H1 (cell line): Measurements from ENCODE around the gene CKLF. TPM values are rescaled to one million over a fixed set of nuclear protein-coding genes. Genes with fewer than 3 reads are reported as not detected.

ENCODE experiments used
- CTCF ChIA-PET: fragments of 300-600 bp; sonication (Branson Sonifier 250); formaldehyde crosslinking; loops from one replicate; lab custom pipeline; 2021; ENCODE audit not compliant: partially characterized antibody; lab: Charles Lee
- POLR2A ChIA-PET: fragments of 300-600 bp; sonication (Branson Sonifier 250); formaldehyde crosslinking; loops from one replicate; lab custom pipeline; 2021; ENCODE audit warnings: inconsistent platforms; ENCODE audit not compliant: partially characterized antibody; lab: Charles Lee
- DNase-seq, 2 experiments: peaks; one replicate each; pipeline versions ENCODE4 v3.0.0 to v3.0.0-alpha.2; 2010 to 2022; ENCODE audit warnings: low spot score in 2 of 2, low read depth in 1 of 2, mixed read lengths in 1 of 2
- FAIRE-seq: peaks from 2 replicates; lab custom pipeline; 2011; peaks lifted over from hg19 to GRCh38; lab: Jason Lieb, UNC
- H2AFZ ChIP-seq: 2 replicates; pipeline ENCODE4 v1.8.1; 2012; ENCODE audit warnings: low read length, inconsistent platforms
- H2AK5ac ChIP-seq: 2 replicates; pipeline ENCODE4 v1.6.1; 2013; ENCODE audit warnings: low read depth, low read length
- H2BK120ac ChIP-seq: replicated peaks from 2 replicates; pipeline ENCODE3; 2013; ENCODE audit warnings: low read depth, low read length, inconsistent platforms
- H2BK12ac ChIP-seq: 2 replicates; pipeline ENCODE4 v1.6.1; 2013; ENCODE audit warnings: low read depth, low read length
- H2BK15ac ChIP-seq: 2 replicates; pipeline ENCODE4 v1.6.1; 2013; ENCODE audit warnings: low read length
- H2BK20ac ChIP-seq: 2 replicates; pipeline ENCODE4 v1.6.1; 2013; ENCODE audit warnings: low read length
- H2BK5ac ChIP-seq: 2 replicates; pipeline ENCODE4 v1.6.1; 2013; ENCODE audit warnings: low read depth, low read length
- H3K14ac ChIP-seq: 2 replicates; pipeline ENCODE4 v1.6.1; 2013; ENCODE audit warnings: inconsistent platforms; ENCODE audit not compliant: insufficient read length
- H3K18ac ChIP-seq: 2 replicates; pipeline ENCODE4 v1.6.1; 2013; ENCODE audit warnings: low read length; ENCODE audit errors: extremely low read depth
- H3K23ac ChIP-seq: 2 replicates; pipeline ENCODE4 v1.6.1; 2013; ENCODE audit warnings: inconsistent platforms; ENCODE audit not compliant: insufficient read length
- H3K23me2 ChIP-seq: 2 replicates; pipeline ENCODE4 v1.6.1; 2013; ENCODE audit warnings: low read depth, low read length
- H3K27ac ChIP-seq: 2 replicates; pipeline ENCODE4 v1.6.1; 2011; ENCODE audit warnings: low read depth, low read length, inconsistent platforms
- H3K27me3 ChIP-seq, 4 experiments: replicated peaks in 1 of 4; 1 replicate in 1 of 4; 2 replicates in 3 of 4; pipeline versions ENCODE4 v1.6.1 to v1.8.1; 2011 to 2013; ENCODE audit warnings: low read length in 3 of 4, mild to moderate bottlenecking in 3 of 4, inconsistent platforms in 2 of 4, mixed read lengths in 2 of 4, moderate library complexity in 1 of 4; ENCODE audit not compliant: control insufficient read depth in 3 of 4, insufficient read depth in 3 of 4; ENCODE audit errors: extremely low read depth in 1 of 4
- H3K36me3 ChIP-seq, 4 experiments: 2 replicates each; pipeline versions ENCODE4 v1.6.1 to v1.8.1; 2011 to 2013; ENCODE audit warnings: mild to moderate bottlenecking in 4 of 4, low read length in 3 of 4, moderate library complexity in 2 of 4, control low read depth in 1 of 4, inconsistent platforms in 1 of 4; ENCODE audit not compliant: insufficient read depth in 4 of 4, control insufficient read depth in 2 of 4
- H3K4ac ChIP-seq: replicated peaks from 2 replicates; pipeline ENCODE3; 2013; ENCODE audit warnings: low read length, low read depth, mixed read lengths, inconsistent platforms; ENCODE audit not compliant: insufficient read length
- H3K4me1 ChIP-seq, 4 experiments: replicated peaks in 1 of 4; 1 replicate in 1 of 4; 2 replicates in 3 of 4; pipeline versions ENCODE4 v1.6.1 to v1.8.1; 2011 to 2013; ENCODE audit warnings: low read length in 3 of 4, inconsistent platforms in 2 of 4, mixed read lengths in 1 of 4; ENCODE audit not compliant: insufficient read depth in 4 of 4, control insufficient read depth in 3 of 4
- H3K4me2 ChIP-seq, 2 experiments: 2 replicates each; pipeline versions ENCODE4 v1.6.1 to v1.8.1; 2011 to 2013; ENCODE audit warnings: low read depth in 2 of 2, low read length in 2 of 2, control low read depth in 1 of 2, inconsistent platforms in 1 of 2, mild to moderate bottlenecking in 1 of 2; ENCODE audit not compliant: insufficient read depth in 1 of 2
- H3K4me3 ChIP-seq, 4 experiments: fragments of 200-600, 300-600 bp in 1 of 4; sonication (generic), shearing (Covaris generic), sonication (Bioruptor Twin) in 1 of 4; 2 replicates each; pipeline versions ENCODE4 v1.5.1 to v1.8.1; 2011 to 2016; ENCODE audit warnings: low read length in 4 of 4, low read depth in 3 of 4, control low read depth in 2 of 4, inconsistent platforms in 2 of 4, mild to moderate bottlenecking in 2 of 4, mixed read lengths in 1 of 4, moderate library complexity in 1 of 4; ENCODE audit not compliant: insufficient read depth in 2 of 4; ENCODE audit errors: extremely low read depth in 1 of 4
- H3K56ac ChIP-seq: replicated peaks from 2 replicates; pipeline ENCODE3; 2013; ENCODE audit warnings: low read depth, mild to moderate bottlenecking, mixed read lengths, low read length, inconsistent platforms; ENCODE audit not compliant: insufficient read length
- H3K79me1 ChIP-seq: 2 replicates; pipeline ENCODE4 v1.6.1; 2013; ENCODE audit warnings: low read depth, low read length, control low read depth
- H3K79me2 ChIP-seq, 2 experiments: 2 replicates each; pipeline versions ENCODE4 v1.6.1 to v1.8.1; 2012 to 2013; ENCODE audit warnings: low read length in 2 of 2, mild to moderate bottlenecking in 2 of 2, inconsistent platforms in 1 of 2; ENCODE audit not compliant: insufficient read depth in 2 of 2, control insufficient read depth in 1 of 2
- H3K9ac ChIP-seq, 4 experiments: replicated peaks in 1 of 4; 1 replicate in 1 of 4; 2 replicates in 3 of 4; pipeline versions ENCODE4 v1.6.1 to v1.8.1; 2011 to 2013; ENCODE audit warnings: low read depth in 3 of 4, low read length in 3 of 4, control low read depth in 2 of 4, mild to moderate bottlenecking in 2 of 4, moderate library complexity in 2 of 4, inconsistent platforms in 1 of 4; ENCODE audit errors: extremely low read depth in 1 of 4
- H3K9me3 ChIP-seq, 2 experiments: 2 replicates each; pipeline versions ENCODE4 v1.6.1 to v1.8.1; 2012 to 2013; ENCODE audit warnings: mild to moderate bottlenecking in 2 of 2, moderate library complexity in 2 of 2, control low read depth in 1 of 2, inconsistent platforms in 1 of 2, low read depth in 1 of 2, low read length in 1 of 2, mixed read lengths in 1 of 2; ENCODE audit not compliant: insufficient read depth in 2 of 2
- H4K20me1 ChIP-seq, 2 experiments: replicated peaks in 1 of 2; 2 replicates each; pipeline versions ENCODE3 to v1.8.1; 2011 to 2013; ENCODE audit warnings: inconsistent platforms in 2 of 2, low read length in 2 of 2, mild to moderate bottlenecking in 1 of 2; ENCODE audit not compliant: insufficient read depth in 2 of 2, control insufficient read depth in 1 of 2
- H4K5ac ChIP-seq: 2 replicates; pipeline ENCODE4 v1.6.1; 2013; ENCODE audit warnings: low read length, low read depth, mixed read lengths, inconsistent platforms; ENCODE audit not compliant: insufficient read length
- H4K8ac ChIP-seq: 2 replicates; pipeline ENCODE4 v1.8.0; 2013; ENCODE audit warnings: mild to moderate bottlenecking, moderate library complexity, low read length, inconsistent platforms; ENCODE audit not compliant: insufficient read depth; ENCODE audit errors: extremely low read depth
- H4K91ac ChIP-seq: replicated peaks from 2 replicates; pipeline ENCODE3; 2013; ENCODE audit warnings: low read length, mixed read lengths, inconsistent platforms; ENCODE audit not compliant: insufficient read length
- BACH1 ChIP-seq: IDR thresholded peaks from 2 replicates; pipeline ENCODE4 v1.6.1; 2012; ENCODE audit warnings: low read length, improper control_type of control experiment
- EGR1 ChIP-seq: IDR thresholded peaks from 2 replicates; pipeline ENCODE4 v1.6.1; 2011; ENCODE audit warnings: low read depth, low read length, borderline replicate concordance
- EP300 ChIP-seq, 2 experiments: IDR thresholded peaks; 1 replicate in 1 of 2; 2 replicates in 1 of 2; pipeline ENCODE4 v1.6.1; 2011 to 2012; ENCODE audit warnings: low read depth in 2 of 2, low read length in 2 of 2, mild to moderate bottlenecking in 2 of 2, borderline replicate concordance in 1 of 2, inconsistent platforms in 1 of 2, moderate library complexity in 1 of 2
- GTF2F1 ChIP-seq: IDR thresholded peaks from 2 replicates; pipeline ENCODE4 v1.6.1; 2012; ENCODE audit warnings: low read depth, low read length, improper control_type of control experiment, borderline replicate concordance
- JUND ChIP-seq: IDR thresholded peaks from 2 replicates; pipeline ENCODE4 v1.6.1; 2011; ENCODE audit warnings: mild to moderate bottlenecking, improper control_type of control experiment, low read length
- MAFK ChIP-seq: IDR thresholded peaks from 2 replicates; pipeline ENCODE4 v1.6.1; 2012; ENCODE audit warnings: low read depth, mild to moderate bottlenecking, improper control_type of control experiment, low read length
- MAX ChIP-seq: IDR thresholded peaks from 2 replicates; pipeline ENCODE4 v1.6.1; 2012; ENCODE audit warnings: inconsistent platforms
- NRF1 ChIP-seq: IDR thresholded peaks from 2 replicates; pipeline ENCODE4 v1.6.1; 2011; ENCODE audit warnings: mild to moderate bottlenecking, low read depth, low read length, improper control_type of control experiment
- POLR2A ChIP-seq, 2 experiments: IDR thresholded peaks; 1 replicate in 1 of 2; 2 replicates in 1 of 2; pipeline ENCODE4 v1.6.1; 2011; ENCODE audit warnings: low read depth in 2 of 2, low read length in 2 of 2, mild to moderate bottlenecking in 2 of 2; ENCODE audit errors: control extremely low read depth in 1 of 2
- SIN3A ChIP-seq, 2 experiments: IDR thresholded peaks in 1 of 2; conservative IDR thresholded peaks in 1 of 2; 2 replicates each; pipeline ENCODE4 v1.6.1; 2011 to 2012; ENCODE audit warnings: low read length in 2 of 2, improper control_type of control experiment in 1 of 2, low read depth in 1 of 2, mild to moderate bottlenecking in 1 of 2
- SIRT6 ChIP-seq: IDR thresholded peaks from one replicate; pipeline ENCODE4 v1.7.1; 2012; ENCODE audit warnings: low read length, inconsistent platforms
- SIX5 ChIP-seq: IDR thresholded peaks from 2 replicates; pipeline ENCODE4 v1.6.1; 2011; ENCODE audit warnings: mild to moderate bottlenecking, low read depth, low read length
- SUZ12 ChIP-seq: fragments of 200-600 bp; sonication (generic); IDR thresholded peaks from 2 replicates; pipeline ENCODE4 v1.6.1; 2012; ENCODE audit warnings: mild to moderate bottlenecking, inconsistent platforms, low read length, moderate library complexity, mixed read lengths
- WGBS, 2 experiments: shearing (Covaris generic) in 1 of 2; methylation state at CpG; one replicate each; pipeline versions ENCODE4 v1.1.6 to v1.1.7; 2013 to 2015; ENCODE audit warnings: low lambda C conversion rate in 2 of 2, mixed read lengths in 2 of 2, inconsistent platforms in 1 of 2, low coverage in 1 of 2, missing lambda C conversion rate in 1 of 2; ENCODE audit not compliant: insufficient replicate concordance in 2 of 2, insufficient coverage in 1 of 2, insufficient read length in 1 of 2; ENCODE audit errors: extremely low coverage in 1 of 2, missing lambda C conversion rate in 1 of 2; 5-methylcytosine and 5-hydroxymethylcytosine counted together
- polyA plus RNA-seq, 7 experiments: library from polyadenylated mRNA; depleted of rRNA in 3 of 7; stranded (reverse) in 5 of 7; unstranded in 2 of 7; fragments of >200 nt in 5 of 7; fragments of 200-250 nt in 2 of 7; gene quantifications; 1 replicate in 5 of 7; 2 replicates in 1 of 7; 4 replicates in 1 of 7; pipeline versions ENCODE4 v1.2.1 to v1.2.3, GENCODE V29; 2011 to 2013; ENCODE audit warnings: missing spikeins in 2 of 7, mixed read lengths in 2 of 7
- total RNA-seq: library from RNA; stranded (reverse); fragmentation: NEBNext Ultra II Directional; extraction: Animal tissue kit (Norgen Biotek cat#: 25700); gene quantifications from 2 replicates; pipeline ENCODE4 v1.2.1, GENCODE V29; 2021

The CKLF gene
- total and polyA plus RNA-seq, 2 of the 8 experiments (the other 6 are each of a cell fraction or from before 2014, with no cell fraction given) = 21.1 to 63.5 TPM

GRCh38 chr16:66568355-66568754 lies 16.0 kb downstream of the CKLF start:
- Histone ChIP-seq H4K8ac (no peak overlapping the region), H3K23me2 (no peaks in the 10 kb centered on the region), H3K79me2 (no peaks in the 10 kb centered on the region), H3K23ac (no peak overlapping the region), H3K79me1 (no peaks in the 10 kb centered on the region), H3K4me3 (no peak overlapping the region), H3K27me3 (no peaks in the 10 kb centered on the region), H2BK12ac (no peak overlapping the region), H3K4me1 (no peaks in the 10 kb centered on the region), H4K20me1 (peaks cover 0 to 2% of the 10 kb centered on the region in 2 experiments), H2BK5ac (no peak overlapping the region), H3K18ac (no peak overlapping the region), H2AFZ (no peak overlapping the region), H3K4me2 (no peak overlapping the region), H4K5ac (no peak overlapping the region), H4K91ac (no peak overlapping the region), H3K36me3 (peaks cover 0 to 5% (median 0%) of the 10 kb centered on the region in 4 experiments; a peak in 2 of 8 replicates), H2BK15ac (no peak overlapping the region), H2BK20ac (no peak overlapping the region), H2AK5ac (no peak overlapping the region), H3K4ac (no peak overlapping the region), H3K27ac (no peak overlapping the region), H3K56ac (no peak overlapping the region), H3K9me3 (no peaks in the 10 kb centered on the region), H3K14ac (no peak overlapping the region), H3K9ac (no peak overlapping the region), H2BK120ac (no peak overlapping the region)
- WGBS, 2 experiments = 94% methylated on average over 2 of the region's 2 CpGs; no CpG with 5 or more reads in 1 of the 2 experiments
- DNase-seq (no peak), FAIRE-seq (no peak)
- ChIA-PET POLR2A (no interaction called here), CTCF (interaction anchor here (0.7 kb wide), 1 partner anchor 11 kb away, joined by 4 read pairs; the partner anchor contains the start of gene CMTM2)
- TF ChIP-seq SIX5 (no peak), SIRT6 (no peak), NRF1 (no peak), EGR1 (no peak), EP300 (IDR thresholded peaks at IDR 0.05; ENCODE audit: borderline replicate concordance in 1 of 2, low read depth in 2 of 2, low read length in 2 of 2) (no peak), SUZ12 (no peak), SIN3A (conservative IDR thresholded peaks at IDR 0.05 in 1 of 2, IDR thresholded peaks at IDR 0.05 in 1 of 2; ENCODE audit: low read depth in 1 of 2, low read length in 2 of 2) (no peak), POLR2A (IDR thresholded peaks at IDR 0.05; ENCODE audit: control extremely low read depth in 1 of 2, low read depth in 2 of 2, low read length in 2 of 2) (no peak), GTF2F1 (no peak), BACH1 (no peak), MAX (no peak), JUND (no peak), MAFK (no peak)
